HEK293 (cell line): Measurements from ENCODE around the gene LIN37.

Experiments
- KLF1 ChIP-seq: fragments of 450-650 bp; formaldehyde crosslinking; IDR thresholded peaks from 2 replicates; pipeline ENCODE4 v1.5.1; 2016; ENCODE audit warnings: missing biosample characterization, missing genetic modification characterization
- ZNF350 ChIP-seq: fragments of 450-650 bp; formaldehyde crosslinking; IDR thresholded peaks from 2 replicates; pipeline ENCODE4 v1.5.0; 2017; ENCODE audit warnings: missing biosample characterization, mild to moderate bottlenecking, missing genetic modification characterization

DNA sequence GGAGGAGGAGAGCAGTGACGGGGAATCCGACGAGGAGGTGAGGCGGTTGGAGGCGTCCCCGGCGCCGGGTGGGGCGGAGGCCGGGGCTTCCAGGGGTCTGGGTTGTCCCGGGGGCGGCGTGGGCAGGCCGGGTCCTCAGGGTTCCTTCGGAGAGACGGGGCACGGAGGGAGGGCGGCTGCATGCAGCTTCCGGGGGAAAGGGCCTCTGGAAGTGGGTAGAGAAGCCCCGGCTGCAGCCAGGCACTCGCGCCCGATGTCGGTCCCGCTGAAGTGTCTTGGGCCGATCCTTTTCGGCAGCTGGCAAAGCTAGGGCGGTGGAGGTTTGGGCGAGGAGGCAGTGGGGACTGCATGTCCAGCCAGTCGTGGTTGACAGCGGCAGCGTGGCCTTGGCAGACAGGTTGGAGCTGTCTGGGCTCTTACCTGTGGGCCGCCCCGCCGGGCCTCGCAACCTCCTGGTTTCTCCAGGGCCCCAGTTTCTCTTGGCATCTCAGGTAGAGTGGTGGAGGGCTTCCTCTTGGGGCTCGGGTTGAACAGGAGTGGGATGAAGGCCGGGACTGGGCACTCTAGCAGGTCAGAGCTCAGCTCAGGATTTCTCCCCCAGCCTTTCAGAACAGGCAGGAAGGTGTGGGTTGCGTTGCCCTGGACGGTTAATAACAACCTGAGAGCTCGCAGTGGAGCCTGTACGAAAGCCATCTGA is 29.9 kb upstream of the LIN37 start:
- TF ChIP-seq ZNF350 (tag by site-specific recombination) (no peak), KLF1 (no peak; the same call in 1 of the 2 replicates)
